ENCODE measurements around the gene SNCB.

SNCB gene

DNA sequence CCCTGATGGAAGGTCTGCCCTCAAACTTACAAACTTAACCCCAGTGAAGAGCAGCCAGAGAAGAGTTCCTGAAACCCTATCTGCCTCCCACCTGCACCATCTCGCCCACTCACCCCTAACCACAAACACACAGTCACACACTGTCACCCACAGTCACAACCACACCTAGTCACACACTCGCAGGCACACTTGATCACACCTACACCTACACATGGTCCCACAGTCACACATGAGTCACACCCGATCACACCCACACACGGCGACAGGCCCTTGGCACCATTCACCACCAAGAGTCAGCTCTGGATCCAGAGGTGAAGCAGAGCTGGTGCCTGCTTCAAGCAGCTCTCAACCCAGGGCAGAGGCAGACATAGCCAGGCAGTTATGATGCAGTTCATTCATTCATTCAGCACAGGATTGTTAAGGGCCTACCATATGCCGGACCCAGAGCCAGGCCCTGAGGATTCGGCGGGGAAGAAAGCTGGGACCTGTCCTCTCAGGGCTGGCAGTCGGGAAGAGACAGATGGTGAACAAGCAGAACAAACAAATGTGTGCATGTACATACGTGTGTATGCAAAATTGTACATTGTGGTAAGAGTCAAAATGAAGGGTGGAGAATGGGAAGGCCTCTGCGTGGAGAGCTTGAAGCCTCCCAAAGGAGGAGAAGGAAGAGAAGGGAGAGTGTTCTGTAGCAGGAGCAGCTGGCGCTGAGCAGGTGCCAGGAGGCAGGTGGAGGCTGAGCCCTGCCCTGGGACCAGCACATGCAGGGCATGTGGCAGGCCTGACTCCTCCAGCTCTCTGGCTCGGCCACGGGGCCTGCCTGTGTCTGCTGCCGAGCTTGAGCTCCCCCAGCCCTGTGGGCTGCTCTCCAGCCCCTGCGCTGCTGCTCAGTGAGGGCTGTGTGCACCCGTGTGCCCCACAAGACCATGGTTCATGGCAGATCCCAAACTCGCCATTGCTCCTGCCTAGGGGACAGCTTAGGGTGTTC is 23.4 kb upstream of the SNCB start:
- no peak overlapping the region for H3K4me3 ChIP-seq (ENCODE audit: severe bottlenecking)
- H3K9me3 ChIP-seq (ENCODE audit: severe bottlenecking), result no peaks in the 10 kb centered on the region
- no peaks in the 10 kb centered on the region for H3K4me1 ChIP-seq (ENCODE audit: insufficient read depth, poor library complexity, severe bottlenecking)
- H3K27me3 ChIP-seq (ENCODE audit: insufficient read depth, poor library complexity, severe bottlenecking), result no peaks in the 10 kb centered on the region
- peaks cover 8% of the 10 kb centered on the region; the same call in 1 of the 2 replicates for H3K36me3 ChIP-seq (ENCODE audit: low read depth)
- ATAC-seq (ENCODE audit: low read depth), result no peak
- TF ChIP-seq, protein P1, sequence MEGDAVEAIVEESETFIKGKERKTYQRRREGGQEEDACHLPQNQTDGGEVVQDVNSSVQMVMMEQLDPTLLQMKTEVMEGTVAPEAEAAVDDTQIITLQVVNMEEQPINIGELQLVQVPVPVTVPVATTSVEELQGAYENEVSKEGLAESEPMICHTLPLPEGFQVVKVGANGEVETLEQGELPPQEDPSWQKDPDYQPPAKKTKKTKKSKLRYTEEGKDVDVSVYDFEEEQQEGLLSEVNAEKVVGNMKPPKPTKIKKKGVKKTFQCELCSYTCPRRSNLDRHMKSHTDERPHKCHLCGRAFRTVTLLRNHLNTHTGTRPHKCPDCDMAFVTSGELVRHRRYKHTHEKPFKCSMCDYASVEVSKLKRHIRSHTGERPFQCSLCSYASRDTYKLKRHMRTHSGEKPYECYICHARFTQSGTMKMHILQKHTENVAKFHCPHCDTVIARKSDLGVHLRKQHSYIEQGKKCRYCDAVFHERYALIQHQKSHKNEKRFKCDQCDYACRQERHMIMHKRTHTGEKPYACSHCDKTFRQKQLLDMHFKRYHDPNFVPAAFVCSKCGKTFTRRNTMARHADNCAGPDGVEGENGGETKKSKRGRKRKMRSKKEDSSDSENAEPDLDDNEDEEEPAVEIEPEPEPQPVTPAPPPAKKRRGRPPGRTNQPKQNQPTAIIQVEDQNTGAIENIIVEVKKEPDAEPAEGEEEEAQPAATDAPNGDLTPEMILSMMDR (IDR thresholded peaks at IDR 0.05; ENCODE audit: poor library complexity, severe bottlenecking), result no peak
- H3K27ac ChIP-seq (ENCODE audit: poor library complexity, severe bottlenecking), result no peak overlapping the region
- no peak for DNase-seq (ENCODE audit: low spot score)

DNA sequence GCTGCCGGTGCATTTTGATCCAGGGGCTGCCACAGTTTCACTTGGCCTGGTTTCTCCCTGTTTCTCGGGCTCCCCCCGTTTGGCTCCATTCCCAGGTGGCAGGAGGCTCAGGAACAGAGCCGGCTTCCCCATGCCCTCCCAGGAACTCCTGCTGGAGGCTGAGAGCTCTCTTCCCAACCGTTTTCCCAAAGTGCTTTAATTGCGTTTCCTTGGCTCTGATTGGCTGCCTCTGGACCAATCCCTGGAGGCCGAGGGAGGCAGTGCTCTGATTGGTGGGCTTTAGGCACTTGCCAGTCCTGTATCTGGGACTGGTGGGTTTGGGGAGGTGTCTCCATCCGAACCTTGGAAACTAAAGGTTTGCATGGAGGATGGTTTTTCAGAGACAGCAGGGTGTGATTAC is 21.8 kb upstream of the SNCB start:
- Histone ChIP-seq H3K27ac (ENCODE audit: poor library complexity, severe bottlenecking) (no peak overlapping the region), H3K4me1 (ENCODE audit: insufficient read depth, poor library complexity, severe bottlenecking) (no peaks in the 10 kb centered on the region), H3K4me3 (ENCODE audit: severe bottlenecking) (no peak overlapping the region), H3K9me3 (ENCODE audit: severe bottlenecking) (no peaks in the 10 kb centered on the region), H3K27me3 (ENCODE audit: insufficient read depth, poor library complexity, severe bottlenecking) (no peaks in the 10 kb centered on the region), H3K36me3 (ENCODE audit: low read depth) (0 out of 2 replicates have a peak, but pooled peaks cover 5% of the 10 kb centered on the region)
- DNase-seq (ENCODE audit: low spot score) (no peak), ATAC-seq (ENCODE audit: low read depth) (no peak)
- TF ChIP-seq, protein P1 (IDR thresholded peaks at IDR 0.05; ENCODE audit: poor library complexity, severe bottlenecking), result no peak

DNA sequence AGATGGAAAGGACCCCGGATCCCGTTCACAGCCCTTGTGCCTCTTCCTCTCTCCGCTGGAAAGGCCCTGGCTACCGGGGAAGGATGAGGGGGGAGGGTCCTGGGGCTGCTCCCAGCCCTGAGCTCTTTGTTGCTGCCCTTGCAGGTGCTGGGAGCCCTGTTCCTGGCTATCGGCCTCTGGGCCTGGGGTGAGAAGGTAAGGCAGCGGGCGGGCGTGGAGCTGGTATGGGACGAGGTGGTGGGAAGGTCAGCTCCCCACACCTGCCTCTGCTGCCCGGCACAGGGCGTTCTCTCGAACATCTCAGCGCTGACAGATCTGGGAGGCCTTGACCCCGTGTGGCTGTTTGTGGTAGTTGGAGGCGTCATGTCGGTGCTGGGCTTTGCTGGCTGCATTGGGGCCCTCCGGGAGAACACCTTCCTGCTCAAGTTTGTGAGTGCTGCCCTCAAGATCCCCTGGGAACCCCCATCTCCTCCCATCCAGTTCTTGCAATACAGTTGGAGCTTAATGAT is 21.2 kb upstream of the SNCB start:
- Histone ChIP-seq H3K36me3 (ENCODE audit: low read depth) (0 out of 2 replicates have a peak, but pooled peaks cover 5% of the 10 kb centered on the region), H3K4me3 (ENCODE audit: severe bottlenecking) (no peak overlapping the region), H3K9me3 (ENCODE audit: severe bottlenecking) (no peaks in the 10 kb centered on the region), H3K27me3 (ENCODE audit: insufficient read depth, poor library complexity, severe bottlenecking) (no peaks in the 10 kb centered on the region), H3K4me1 (ENCODE audit: insufficient read depth, poor library complexity, severe bottlenecking) (no peaks in the 10 kb centered on the region), H3K27ac (ENCODE audit: poor library complexity, severe bottlenecking) (no peak overlapping the region)
- ATAC-seq (ENCODE audit: low read depth) (no peak), DNase-seq (ENCODE audit: low spot score) (peak; percentile 77)
- TF ChIP-seq, protein P1 (IDR thresholded peaks at IDR 0.05; ENCODE audit: poor library complexity, severe bottlenecking), result no peak

DNA sequence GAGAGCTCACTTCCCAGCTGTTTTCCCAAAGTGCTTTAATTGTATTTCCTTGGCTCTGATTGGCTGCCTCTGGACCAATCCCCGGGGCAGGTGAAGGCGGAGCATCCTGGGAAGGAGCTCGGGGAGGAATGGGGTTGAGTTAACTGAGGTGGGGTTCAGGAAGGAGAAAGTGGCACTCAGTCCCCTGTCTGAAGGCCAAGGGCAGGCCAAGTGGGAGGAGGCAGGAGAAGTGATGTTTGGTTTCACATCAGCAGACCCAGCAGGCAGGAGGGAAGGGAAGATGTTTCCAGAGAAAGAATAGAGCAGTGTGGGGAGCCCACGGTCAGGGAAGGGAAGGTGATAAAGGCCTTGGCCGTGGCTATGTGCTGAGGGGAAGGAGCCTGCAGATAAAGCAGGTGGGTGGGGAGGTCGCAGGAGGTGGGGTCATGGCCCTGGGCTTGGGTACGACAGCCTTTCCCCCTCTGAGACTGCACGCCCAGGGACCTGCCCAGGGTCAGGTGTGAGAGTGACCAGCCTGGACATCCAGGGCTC is 20.1 kb upstream of the SNCB start:
- Histone ChIP-seq H3K9me3 (ENCODE audit: severe bottlenecking) (no peaks in the 10 kb centered on the region), H3K4me3 (ENCODE audit: severe bottlenecking) (no peak overlapping the region), H3K27ac (ENCODE audit: poor library complexity, severe bottlenecking) (no peak overlapping the region), H3K4me1 (ENCODE audit: insufficient read depth, poor library complexity, severe bottlenecking) (no peaks in the 10 kb centered on the region), H3K27me3 (ENCODE audit: insufficient read depth, poor library complexity, severe bottlenecking) (no peaks in the 10 kb centered on the region), H3K36me3 (ENCODE audit: low read depth) (0 out of 2 replicates have a peak, but pooled peaks cover 5% of the 10 kb centered on the region)
- no peak for DNase-seq (ENCODE audit: low spot score)
- TF ChIP-seq, protein P1 (IDR thresholded peaks at IDR 0.05; ENCODE audit: poor library complexity, severe bottlenecking), result no peak
- ATAC-seq (ENCODE audit: low read depth), result no peak

Measured in RWPE2 (cell line).